HG02938 (cell line): ENCODE results near the gene KCNJ11.

Experiments
- ATAC-seq: cut with Tn5 transposase; IDR thresholded peaks from one replicate; pipeline ENCODE4 v1.9.1; 2021; ENCODE audit warnings: mild to moderate bottlenecking, moderate library complexity; ENCODE audit not compliant: unreplicated experiment

Gene KCNJ11

GRCh38 chr11:17369094-17369493, 19.4 kb downstream of the KCNJ11 start:
- no peak for ATAC-seq

GRCh38 chr11:17368551-17368950, 19.9 kb downstream of the KCNJ11 start:
- no peak for ATAC-seq

- no peak for ATAC-seq
Observed at GRCh38 chr11:17366495-17366894, 22.0 kb downstream of the KCNJ11 start.

- peak; percentile 60 for ATAC-seq
Observed at GRCh38 chr11:17354601-17354991, 33.9 kb downstream of the KCNJ11 start.

- ATAC-seq, result no peak
Observed at GRCh38 chr11:17353821-17354600, 34.4 kb downstream of the KCNJ11 start.

GRCh38 chr11:17352950-17353820, 35.3 kb downstream of the KCNJ11 start:
- no peak for ATAC-seq

GRCh38 chr11:17351510-17352176, 36.8 kb downstream of the KCNJ11 start, which contains the start of gene NCR3LG1:
Gene NCR3LG1 (plus strand): TSS chr11:17351800. CDS start chr11:17351970, 170 bp downstream.
- ATAC-seq, result no peak

GRCh38 chr11:17351172-17351509, 37.3 kb downstream of the KCNJ11 start:
- ATAC-seq, result no peak

DNA sequence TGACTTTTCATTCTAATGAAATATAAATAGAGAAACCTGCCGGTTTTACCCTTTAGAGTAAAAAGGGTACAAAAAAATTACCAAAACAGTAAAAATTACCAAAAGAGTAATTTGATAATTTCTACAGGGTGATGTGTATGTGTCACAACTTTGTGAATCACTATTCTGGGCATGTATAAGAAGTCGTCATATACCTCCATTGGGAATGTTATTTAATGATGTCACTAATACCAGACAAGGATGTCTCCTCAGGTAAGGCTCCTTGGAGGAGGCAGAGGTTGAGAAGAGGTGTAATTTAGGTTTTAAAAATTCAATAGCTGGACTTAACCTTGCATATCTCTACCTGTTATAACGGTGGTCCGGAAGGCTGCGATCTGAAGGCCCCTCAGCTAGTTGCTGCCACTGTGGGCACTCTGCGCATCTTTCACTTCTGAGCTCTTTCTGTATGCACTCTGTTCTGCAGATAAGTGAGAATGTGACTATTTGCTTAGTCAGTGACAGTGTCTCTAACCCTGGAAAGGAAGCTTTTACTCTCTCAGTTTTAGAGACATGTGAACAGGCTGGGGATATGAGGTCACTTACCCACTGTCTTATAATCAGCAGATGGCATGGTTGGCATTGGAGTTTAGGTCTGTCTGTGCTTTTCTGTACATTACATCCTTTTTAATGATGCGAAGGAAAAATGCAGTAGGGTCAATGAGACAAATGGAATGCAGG, 37.8 kb downstream of the KCNJ11 start:
- no peak for ATAC-seq

DNA sequence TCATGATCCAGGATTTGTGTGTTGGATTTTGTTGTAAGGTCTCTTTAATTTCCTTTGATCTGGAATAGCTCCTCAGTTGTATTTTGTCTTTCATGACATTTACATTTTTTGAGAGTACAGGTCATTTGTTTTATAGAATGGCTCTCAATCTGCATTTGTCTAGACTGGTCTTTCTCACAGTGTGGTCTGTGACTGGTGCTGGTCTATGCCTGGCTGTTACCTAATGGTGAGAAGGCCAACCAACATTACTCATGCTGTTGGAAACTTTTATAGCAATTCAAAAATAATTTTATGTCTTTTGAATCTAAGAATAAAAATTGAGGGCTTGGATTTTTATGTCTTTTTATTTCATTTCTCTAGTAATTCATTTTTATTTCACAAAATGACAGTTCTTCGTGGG, 40.8 kb downstream of the KCNJ11 start:
- no peak for ATAC-seq

GRCh38 chr11:17343907-17344306, 44.6 kb downstream of the KCNJ11 start:
- ATAC-seq, result no peak

DNA sequence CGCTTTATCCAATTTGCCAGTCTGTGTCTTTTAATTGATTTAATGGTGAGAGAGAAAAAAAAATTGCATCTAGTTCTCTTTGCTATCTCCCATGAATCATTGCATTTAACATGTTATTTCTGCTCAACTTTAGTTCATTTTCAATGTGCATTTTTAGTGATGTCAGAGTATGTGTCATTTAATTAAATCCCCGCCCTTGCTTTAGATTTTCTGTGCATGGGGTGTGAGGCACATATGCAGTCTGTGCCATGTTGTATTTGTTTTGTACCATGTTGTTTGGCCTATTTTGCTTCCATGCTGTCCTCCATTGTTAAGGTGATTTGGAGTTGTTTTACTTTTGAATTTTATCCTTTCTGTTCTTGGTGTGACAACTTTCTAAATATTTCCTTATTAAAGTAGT, 45.2 kb downstream of the KCNJ11 start:
- no peak for ATAC-seq
